Uterus (tissue), 4 donors: ENCODE data around the gene KIF3C. TPM values are rescaled to one million over a fixed set of nuclear protein-coding genes. Genes with fewer than 3 reads are reported as not detected.
"Not testable (repeated sequence)": the region's sequence is repeated elsewhere in the genome, so short reads cannot be mapped to it uniquely, and the experiment has no call there.

Source experiments
- DNase-seq, 2 donors: peaks; one replicate each; pipeline ENCODE4 v3.0.0-alpha.2; 2019 to 2020
- H3K27ac ChIP-seq, 2 donors: fragments of 200-600 bp; sonication (generic); 1 replicate in 1 of 2; 2 replicates in 1 of 2; pipeline ENCODE4 v1.5.1; 2016 to 2018
- H3K27me3 ChIP-seq, 2 donors: fragments of 200-600 bp; sonication (generic); one replicate each; pipeline ENCODE4 v1.5.1; 2018 to 2019; ENCODE audit warnings: control low read depth in 1 of 2
- H3K36me3 ChIP-seq, 2 donors: fragments of 200-600 bp; sonication (generic); one replicate each; pipeline ENCODE4 v1.5.1; 2019; ENCODE audit warnings: control low read depth in 1 of 2
- H3K4me1 ChIP-seq, 2 donors: fragments of 200-600 bp; sonication (generic); one replicate each; pipeline ENCODE4 v1.5.1; 2018 to 2019; ENCODE audit warnings: control low read depth in 1 of 2
- H3K4me3 ChIP-seq, 2 donors: fragments of 200-600 bp; sonication (generic); 1 replicate in 1 of 2; 2 replicates in 1 of 2; pipeline ENCODE4 v1.5.1; 2018 to 2019; ENCODE audit warnings: mild to moderate bottlenecking in 1 of 2
- H3K9me3 ChIP-seq, 2 donors: fragments of 200-600 bp; sonication (generic); one replicate each; pipeline ENCODE4 v1.5.1; 2019; ENCODE audit warnings: control low read depth in 1 of 2
- POLR2A ChIP-seq, 2 donors: fragments of 450-650 bp; IDR thresholded peaks; one replicate each; pipeline ENCODE4 v1.6.1; 2016; ENCODE audit warnings: antibody characterized with exemption in 2 of 2, mild to moderate bottlenecking in 1 of 2, moderate library complexity in 1 of 2
- intact Hi-C: fragments of 100-400 bp; cut with DNase I; formaldehyde crosslinking; loops from one replicate; pipeline ENCODE4 v1.15.1; 2023; ENCODE audit warnings: low total_unique reads
- total RNA-seq, 4 donors: library from RNA; depleted of rRNA in 3 of 4; stranded (reverse); fragments of >200 nt in 3 of 4; gene quantifications; one replicate each; pipeline versions ENCODE4 v1.1.0 to v1.2.4, GENCODE V29; 2014 to 2023
- TF ChIP-seq, protein P1 (sequence below), 4 experiments: fragments of 200-600 bp in 2 of 4; fragments of 450-650 bp in 2 of 4; sonication (generic) in 2 of 4; IDR thresholded peaks; one replicate each; pipeline ENCODE4 v1.5.1; 2016 to 2019; ENCODE audit warnings: antibody characterized with exemption in 4 of 4, mild to moderate bottlenecking in 2 of 4, moderate library complexity in 1 of 4
- donor health status: DM: yes; HTN: yes; CAD: no.

KIF3C gene
- total RNA-seq, 4 donors from 2014 or later, result 3.5 to 12.6 (median 7.4) TPM

DNA sequence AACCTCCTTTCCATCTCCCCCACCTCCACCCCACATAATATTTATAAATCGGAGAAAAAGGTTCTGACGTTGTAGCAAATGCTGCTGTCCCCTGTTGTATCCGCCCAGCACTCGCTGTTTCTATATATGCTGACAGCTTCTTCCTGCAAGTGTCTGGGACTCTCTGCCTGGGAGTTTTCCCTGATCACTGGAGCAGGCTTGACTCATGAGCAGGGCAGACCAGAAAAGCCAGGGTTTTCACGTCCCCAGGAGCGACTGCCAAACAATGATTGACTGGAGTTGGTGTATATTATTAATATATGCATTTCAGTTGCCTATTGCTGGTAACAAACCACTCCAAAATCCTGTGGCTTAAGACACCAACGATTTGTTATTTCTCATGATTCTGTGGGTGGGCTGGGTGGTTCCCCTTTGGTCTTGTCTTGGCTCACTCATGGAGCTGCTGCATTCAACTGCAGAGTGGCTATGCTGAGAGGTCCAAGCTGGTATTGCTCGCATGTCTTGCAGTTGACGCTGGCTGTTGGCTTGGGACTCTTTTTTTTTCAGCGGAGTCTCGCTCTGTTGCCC is 82.8 kb downstream of the KIF3C start:
- Histone ChIP-seq H3K4me1 (no peaks in the 10 kb centered on the region), H3K36me3 (no peaks in the 10 kb centered on the region), H3K4me3 (no peak overlapping the region), H3K27ac (no peak overlapping the region), H3K27me3 (no peaks in the 10 kb centered on the region), H3K9me3 (no peaks in the 10 kb centered on the region)
- intact Hi-C loops, result no loop called here
- DNase-seq, result no peak
- TF ChIP-seq POLR2A (IDR thresholded peaks at IDR 0.05), result no peak
- TF ChIP-seq, protein P1, sequence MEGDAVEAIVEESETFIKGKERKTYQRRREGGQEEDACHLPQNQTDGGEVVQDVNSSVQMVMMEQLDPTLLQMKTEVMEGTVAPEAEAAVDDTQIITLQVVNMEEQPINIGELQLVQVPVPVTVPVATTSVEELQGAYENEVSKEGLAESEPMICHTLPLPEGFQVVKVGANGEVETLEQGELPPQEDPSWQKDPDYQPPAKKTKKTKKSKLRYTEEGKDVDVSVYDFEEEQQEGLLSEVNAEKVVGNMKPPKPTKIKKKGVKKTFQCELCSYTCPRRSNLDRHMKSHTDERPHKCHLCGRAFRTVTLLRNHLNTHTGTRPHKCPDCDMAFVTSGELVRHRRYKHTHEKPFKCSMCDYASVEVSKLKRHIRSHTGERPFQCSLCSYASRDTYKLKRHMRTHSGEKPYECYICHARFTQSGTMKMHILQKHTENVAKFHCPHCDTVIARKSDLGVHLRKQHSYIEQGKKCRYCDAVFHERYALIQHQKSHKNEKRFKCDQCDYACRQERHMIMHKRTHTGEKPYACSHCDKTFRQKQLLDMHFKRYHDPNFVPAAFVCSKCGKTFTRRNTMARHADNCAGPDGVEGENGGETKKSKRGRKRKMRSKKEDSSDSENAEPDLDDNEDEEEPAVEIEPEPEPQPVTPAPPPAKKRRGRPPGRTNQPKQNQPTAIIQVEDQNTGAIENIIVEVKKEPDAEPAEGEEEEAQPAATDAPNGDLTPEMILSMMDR (IDR thresholded peaks at IDR 0.05), result no peak

DNA sequence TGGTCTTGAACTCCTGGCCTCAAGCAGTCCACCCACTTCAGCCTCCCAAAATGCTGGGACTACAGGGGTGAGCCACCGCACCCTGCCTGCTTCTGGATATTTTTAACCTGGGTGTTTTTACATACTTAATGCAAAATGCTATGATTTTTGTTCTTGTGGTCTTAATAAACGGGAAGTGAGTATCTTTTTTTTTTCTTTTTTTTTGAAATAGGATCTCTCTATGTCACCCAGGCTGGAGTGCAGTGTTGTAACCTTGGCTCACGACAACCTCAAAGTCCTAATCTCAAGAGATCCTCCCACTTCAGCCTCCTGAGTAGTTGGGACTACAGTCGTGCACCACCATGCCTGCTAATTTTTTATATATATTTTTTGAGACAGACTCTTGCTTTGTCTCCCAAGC is 84.8 kb downstream of the KIF3C start:
- TF ChIP-seq, protein P1 (IDR thresholded peaks at IDR 0.05), result no peak
- no peak for TF ChIP-seq POLR2A (IDR thresholded peaks at IDR 0.05)
- no peak for DNase-seq
- no peaks in the 10 kb centered on the region for H3K36me3 ChIP-seq

GRCh38 chr2:25896308-25896707 is 86.0 kb downstream of the KIF3C start:
- H3K9me3 ChIP-seq, H3K36me3 ChIP-seq, intact Hi-C loops, H3K27me3 ChIP-seq, DNase-seq, H3K4me1 ChIP-seq, H3K27ac ChIP-seq, H3K4me3 ChIP-seq: not testable (repeated sequence)

More for the DNA sequence above, 84.8 kb downstream of the KIF3C start:
- Histone ChIP-seq H3K4me3 (no peak overlapping the region), H3K4me1 (no peaks in the 10 kb centered on the region), H3K9me3 (no peaks in the 10 kb centered on the region), H3K27me3 (no peaks in the 10 kb centered on the region), H3K27ac (no peak overlapping the region)
- intact Hi-C loops, result no loop called here

DNA sequence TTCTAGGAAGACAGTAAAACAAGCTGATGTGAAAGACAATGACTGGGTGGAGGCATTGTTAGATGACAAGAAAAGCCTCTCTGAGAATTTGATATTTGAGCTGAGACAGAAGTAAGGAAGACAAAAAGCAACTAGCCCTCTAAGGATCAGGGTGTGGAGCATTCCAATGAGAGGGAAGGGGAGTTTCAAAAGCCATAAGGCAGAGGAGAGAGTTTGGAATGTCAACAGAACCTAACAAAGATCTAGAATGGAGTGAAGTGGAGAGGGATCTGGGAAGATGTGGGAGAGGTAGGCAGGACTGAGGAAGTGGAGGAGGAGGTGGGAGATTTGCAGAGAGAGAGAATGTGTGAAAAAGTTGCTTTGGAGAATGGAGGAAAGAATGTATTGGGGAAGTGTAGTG is 86.7 kb downstream of the KIF3C start:
- Histone ChIP-seq H3K4me1 (no peaks in the 10 kb centered on the region), H3K4me3 (no peak overlapping the region), H3K36me3 (no peaks in the 10 kb centered on the region), H3K9me3 (no peaks in the 10 kb centered on the region), H3K27ac (no peak overlapping the region), H3K27me3 (no peaks in the 10 kb centered on the region)
- no peak for DNase-seq
- intact Hi-C loops, result no loop called here
- TF ChIP-seq POLR2A (IDR thresholded peaks at IDR 0.05), result no peak
- TF ChIP-seq, protein P1 (IDR thresholded peaks at IDR 0.05), result no peak

GRCh38 chr2:25895018-25895417 is 87.3 kb downstream of the KIF3C start:
- intact Hi-C loops, result no loop called here
- H3K27ac ChIP-seq, result no peak overlapping the region
- H3K4me3 ChIP-seq, result no peak overlapping the region
- no peaks in the 10 kb centered on the region for H3K9me3 ChIP-seq
- TF ChIP-seq POLR2A (IDR thresholded peaks at IDR 0.05), result no peak
- TF ChIP-seq, protein P1 (IDR thresholded peaks at IDR 0.05), result no peak
- no peak for DNase-seq
- no peaks in the 10 kb centered on the region for H3K27me3 ChIP-seq
- no peaks in the 10 kb centered on the region for H3K36me3 ChIP-seq
- no peaks in the 10 kb centered on the region for H3K4me1 ChIP-seq
